Neutrophil (primary cell): ENCODE data around the gene NFU1.

Experiments used
- H3K27ac ChIP-seq: fragments of 200-600 bp; sonication (generic); 2 replicates; pipeline ENCODE4 v1.5.1; 2016; ENCODE audit warnings: mild to moderate bottlenecking, moderate library complexity
- H3K27me3 ChIP-seq: fragments of 200-600 bp; sonication (generic); 2 replicates; pipeline ENCODE4 v1.6.0; 2016; ENCODE audit warnings: mild to moderate bottlenecking
- H3K36me3 ChIP-seq: fragments of 200-600 bp; sonication (generic); 2 replicates; pipeline ENCODE4 v1.5.1; 2017
- H3K4me1 ChIP-seq, 2 experiments: fragments of 200-600 bp in 1 of 2; sonication (generic) in 1 of 2; 1 replicate in 1 of 2; 2 replicates in 1 of 2; pipeline versions ENCODE4 v1.5.1 to v1.6.1; 2013 to 2016; ENCODE audit warnings: low read depth in 1 of 2, low read length in 1 of 2, mild to moderate bottlenecking in 1 of 2, moderate library complexity in 1 of 2; ENCODE audit not compliant: control insufficient read depth in 1 of 2, insufficient read depth in 1 of 2
- H3K4me3 ChIP-seq, 2 experiments: fragments of 200-600 bp in 1 of 2; sonication (generic) in 1 of 2; 1 replicate in 1 of 2; 2 replicates in 1 of 2; pipeline ENCODE4 v1.5.1; 2013 to 2016; ENCODE audit warnings: low read depth in 1 of 2, low read length in 1 of 2, mild to moderate bottlenecking in 1 of 2, moderate library complexity in 1 of 2
- H3K9me3 ChIP-seq: fragments of 200-600 bp; sonication (generic); 2 replicates; pipeline ENCODE4 v1.5.1; 2016
- CTCF ChIP-seq: fragments of 200-600 bp; sonication (generic); IDR thresholded peaks from 2 replicates; pipeline ENCODE4 v1.5.1; 2016; ENCODE audit warnings: antibody characterized with exemption

NFU1 gene

GRCh38 chr2:69459936-69460335 lies 22.7 kb upstream of the NFU1 start:
- Histone ChIP-seq H3K36me3 (peaks cover 13% of the 10 kb centered on the region), H3K27ac (no peak overlapping the region), H3K4me3 (no peak overlapping the region), H3K27me3 (no peaks in the 10 kb centered on the region), H3K4me1 (no peaks in the 10 kb centered on the region), H3K9me3 (no peaks in the 10 kb centered on the region)
- no peak for TF ChIP-seq CTCF

- H3K27ac ChIP-seq: no peak overlapping the region
- peaks cover 8% of the 10 kb centered on the region for H3K36me3 ChIP-seq
- H3K9me3 ChIP-seq: no peaks in the 10 kb centered on the region
- TF ChIP-seq CTCF: no peak
- H3K4me1 ChIP-seq: peaks cover 19% of the 10 kb centered on the region in 2 experiments
- H3K4me3 ChIP-seq: no peak overlapping the region
- no peaks in the 10 kb centered on the region for H3K27me3 ChIP-seq
These were observed 19.8 kb upstream of the NFU1 start for GRCh38 chr2:69456950-69457445.

GRCh38 chr2:69456154-69456553 lies 18.9 kb upstream of the NFU1 start:
- H3K36me3 ChIP-seq: peaks cover 8% of the 10 kb centered on the region
- no peak overlapping the region for H3K4me3 ChIP-seq
- no peaks in the 10 kb centered on the region for H3K9me3 ChIP-seq
- peaks cover 21 to 22% of the 10 kb centered on the region in 2 experiments for H3K4me1 ChIP-seq
- no peak overlapping the region for H3K27ac ChIP-seq
- no peaks in the 10 kb centered on the region for H3K27me3 ChIP-seq
- TF ChIP-seq CTCF: no peak

- Histone ChIP-seq H3K9me3 (no peaks in the 10 kb centered on the region), H3K4me3 (no peak overlapping the region)
- no peak for TF ChIP-seq CTCF
These were observed 17.7 kb upstream of the NFU1 start for GRCh38 chr2:69454976-69455375.

GRCh38 chr2:69453475-69454129 lies 16.4 kb upstream of the NFU1 start:
- Histone ChIP-seq H3K27me3 (no peaks in the 10 kb centered on the region), H3K4me3 (no peak overlapping the region), H3K4me1 (peaks cover 21 to 22% of the 10 kb centered on the region in 2 experiments), H3K9me3 (no peaks in the 10 kb centered on the region), H3K36me3 (no peaks in the 10 kb centered on the region), H3K27ac (peak overlapping the region; percentile 86)
- TF ChIP-seq CTCF: no peak

More at GRCh38 chr2:69454976-69455375, 17.7 kb upstream of the NFU1 start:
- Histone ChIP-seq H3K4me1 (peaks cover 21 to 22% of the 10 kb centered on the region in 2 experiments), H3K27me3 (no peaks in the 10 kb centered on the region), H3K27ac (no peak overlapping the region), H3K36me3 (no peaks in the 10 kb centered on the region)
